ENCODE data around the gene SLC7A6. TPM values are rescaled to one million over a fixed set of nuclear protein-coding genes. Genes with fewer than 3 reads are reported as not detected.

Gene SLC7A6
- total and polyA plus RNA-seq, 2 of the 13 experiments (the other 11 are each of a cell fraction or from before 2014, with no cell fraction given): 35.8 to 70.8 TPM

GRCh38 chr16:68274441-68274840, 10.1 kb downstream of the SLC7A6 start:
- CTCF ChIA-PET (ENCODE audit: low intra/inter-chr PET ratio, low total read pairs): no interaction called here
- no peak overlapping the region for H3K4me2 ChIP-seq (ENCODE audit: low read depth, low read length)
- no peak overlapping the region for H3K4me3 ChIP-seq (replicated peaks in 1 of 3; ENCODE audit: insufficient read depth in 1 of 3, low read depth in 2 of 3, low read length in 3 of 3)
- POLR2A ChIA-PET: interaction anchor here (0.7 to 0.9 kb wide), 2 partner anchors 9 to 37 kb away, joined by 4 to 5 read pairs; partner anchors contain the start of genes PRMT7 and SLC7A6OS
- peaks cover 67% of the 10 kb centered on the region for H3K4me1 ChIP-seq (ENCODE audit: insufficient read depth, low read length)
- 98% methylated on average over 4 of the region's 4 CpGs for WGBS (ENCODE audit: low lambda C conversion rate)
- H3K79me2 ChIP-seq (ENCODE audit: insufficient read depth, low read length): peaks cover 64% of the 10 kb centered on the region
- H3K27me3 ChIP-seq (ENCODE audit: control insufficient read depth in 1 of 2, insufficient read depth in 2 of 2, low read length in 2 of 2): no peaks in the 10 kb centered on the region
- H3K9me3 ChIP-seq (ENCODE audit: low read length): no peaks in the 10 kb centered on the region
- in situ Hi-C loops (cut with HindIII; ENCODE audit: extremely low pct_ligation_motif_present, low pct_unique_long_range_greater_than_20kb): no loop called here
- intact Hi-C loops (cut with micrococcal nuclease; ENCODE audit: unreplicated experiment): no loop called here
- peaks cover 20% of the 10 kb centered on the region for H4K20me1 ChIP-seq (ENCODE audit: insufficient read depth, low read length)
- DNase-seq (ENCODE audit: low spot score) (no peak), FAIRE-seq (no peak), ATAC-seq (no peak)
- H2AFZ ChIP-seq (ENCODE audit: low read length): no peak overlapping the region
- no peak overlapping the region for H3K9ac ChIP-seq (ENCODE audit: insufficient read depth, low read depth, low read length)
- no TSS peak for BruUV-seq (replicated peaks)
- peaks cover 19 to 36% of the 10 kb centered on the region in 2 experiments for H3K36me3 ChIP-seq (replicated peaks in 1 of 2; ENCODE audit: control insufficient read depth in 1 of 2, insufficient read depth in 2 of 2, low read length in 2 of 2)
- peak overlapping the region; percentile 6 for H3K27ac ChIP-seq (ENCODE audit: extremely low read length, insufficient read depth, low read length)
- TF ChIP-seq ZNF225 (CRISPR knock-in tag; IDR thresholded peaks at IDR 0.05) (no peak), SIN3B (IDR thresholded peaks at IDR 0.05; ENCODE audit: low read length) (no peak), HMGA1 (CRISPR knock-in tag; conservative IDR thresholded peaks at IDR 0.05) (no peak), TEAD3 (CRISPR knock-in tag; optimal IDR thresholded peaks at IDR 0.05; ENCODE audit: borderline replicate concordance) (no peak), POLR2AphosphoS2 (IDR thresholded peaks at IDR 0.05; ENCODE audit: low read depth, low read length) (no peak), BCL6 (CRISPR knock-in tag; IDR thresholded peaks at IDR 0.05) (no peak), ZNF263 (CRISPR knock-in tag; IDR thresholded peaks at IDR 0.05) (no peak), PRDM15 (CRISPR knock-in tag; IDR thresholded peaks at IDR 0.05) (no peak), ZNF687 (CRISPR knock-in tag; IDR thresholded peaks at IDR 0.05) (no peak), ELK4 (CRISPR knock-in tag; IDR thresholded peaks at IDR 0.05; ENCODE audit: borderline replicate concordance) (no peak), HNRNPUL1 (IDR thresholded peaks at IDR 0.05; ENCODE audit: low read depth, low read length) (no peak), ZNF446 (CRISPR knock-in tag; IDR thresholded peaks at IDR 0.05) (no peak), ZBTB10 (CRISPR knock-in tag; IDR thresholded peaks at IDR 0.05; ENCODE audit: borderline replicate concordance) (no peak), EZH2 (conservative IDR thresholded peaks at IDR 0.05; ENCODE audit: low read depth, low read length) (no peak)
